Keratinocyte (primary cell): Measurements from ENCODE around the gene CELF2. TPM values are rescaled to one million over a fixed set of nuclear protein-coding genes. Genes with fewer than 3 reads are reported as not detected.

ENCODE experiments used
- DNase-seq: peaks from one replicate; pipeline ENCODE4 v3.0.0-alpha.2; 2011; ENCODE audit warnings: low read depth, missing footprints, low spot score
- FAIRE-seq: peaks from 2 replicates; lab custom pipeline; 2011; peaks lifted over from hg19 to GRCh38; lab: Jason Lieb, UNC
- H2AFZ ChIP-seq: 2 replicates; pipeline ENCODE4 v1.6.0; 2012; ENCODE audit warnings: low read length, control low read depth, inconsistent platforms; ENCODE audit not compliant: control insufficient read depth
- H3K27ac ChIP-seq: 2 replicates; pipeline ENCODE4 v1.5.1; 2011; ENCODE audit warnings: low read length; ENCODE audit not compliant: control insufficient read depth, insufficient read depth
- H3K27me3 ChIP-seq: 3 replicates; pipeline ENCODE4 v1.6.0; 2011; ENCODE audit warnings: low read length; ENCODE audit not compliant: control insufficient read depth, insufficient read depth; ENCODE audit errors: extremely low read depth
- H3K36me3 ChIP-seq, 2 experiments: 2 replicates in 1 of 2; 3 replicates in 1 of 2; pipeline ENCODE4 v1.5.1; 2011; ENCODE audit warnings: low read length in 2 of 2, mild to moderate bottlenecking in 1 of 2; ENCODE audit not compliant: control insufficient read depth in 2 of 2, insufficient read depth in 2 of 2; ENCODE audit errors: extremely low read depth in 1 of 2
- H3K4me1 ChIP-seq: 3 replicates; pipeline ENCODE4 v1.5.1; 2011; ENCODE audit warnings: low read length; ENCODE audit not compliant: control insufficient read depth, insufficient read depth; ENCODE audit errors: extremely low read depth
- H3K4me2 ChIP-seq: 3 replicates; pipeline ENCODE4 v1.6.0; 2011; ENCODE audit warnings: low read depth, low read length; ENCODE audit not compliant: control insufficient read depth, insufficient read depth; ENCODE audit errors: extremely low read depth
- H3K4me3 ChIP-seq, 3 experiments: fragments of 200-600 bp in 1 of 3; sonication (generic) in 1 of 3; 2 replicates in 2 of 3; 3 replicates in 1 of 3; pipeline ENCODE4 v1.5.1; 2011 to 2016; ENCODE audit warnings: low read length in 3 of 3, mild to moderate bottlenecking in 3 of 3, control low read depth in 2 of 3, inconsistent platforms in 1 of 3, low read depth in 1 of 3, mixed read lengths in 1 of 3, mixed run types in 1 of 3, moderate library complexity in 1 of 3; ENCODE audit not compliant: control insufficient read depth in 2 of 3, insufficient read depth in 2 of 3; ENCODE audit errors: extremely low read depth in 1 of 3
- H3K79me2 ChIP-seq: 2 replicates; pipeline ENCODE4 v1.6.0; 2012; ENCODE audit warnings: low read length; ENCODE audit not compliant: control insufficient read depth, insufficient read depth
- H3K9ac ChIP-seq: 3 replicates; pipeline ENCODE4 v1.6.0; 2011; ENCODE audit warnings: low read length; ENCODE audit not compliant: control insufficient read depth, insufficient read depth; ENCODE audit errors: extremely low read depth
- H3K9me1 ChIP-seq: 3 replicates; pipeline ENCODE4 v1.6.0; 2011; ENCODE audit warnings: low read length; ENCODE audit not compliant: control insufficient read depth, insufficient read depth; ENCODE audit errors: extremely low read depth
- H3K9me3 ChIP-seq: 2 replicates; pipeline ENCODE4 v1.5.1; 2012; ENCODE audit warnings: low read depth, low read length; ENCODE audit not compliant: control insufficient read depth
- H4K20me1 ChIP-seq: 3 replicates; pipeline ENCODE4 v1.6.0; 2011; ENCODE audit warnings: low read length; ENCODE audit not compliant: control insufficient read depth, insufficient read depth; ENCODE audit errors: extremely low read depth
- EZH2 ChIP-seq: IDR thresholded peaks from one replicate; pipeline ENCODE4 v1.6.1; 2012; ENCODE audit warnings: inconsistent platforms, mild to moderate bottlenecking, low read length, moderate library complexity
- dilution Hi-C: fragments of 300-500 bp; cut with MboI; formaldehyde crosslinking; loops from one replicate; pipeline ENCODE4 v1.7.0; 2020; ENCODE audit warnings: low sequenced_read_pairs; ENCODE audit not compliant: extremely low pct_ligation_motif_present
- polyA plus RNA-seq, 5 experiments: library from polyadenylated mRNA; depleted of rRNA in 3 of 5; stranded (reverse) in 3 of 5; stranded (forward) in 1 of 5; unstranded in 1 of 5; fragments of >200 nt; gene quantifications; 1 replicate in 1 of 5; 2 replicates in 3 of 5; 3 replicates in 1 of 5; pipeline versions ENCODE4 v1.2.1 to v1.2.3, GENCODE V29; 2011 to 2012; ENCODE audit warnings: missing spikeins in 2 of 5, low read depth in 1 of 5, low replicate concordance in 1 of 5
- TF ChIP-seq, protein P1 (sequence below), 3 experiments: IDR thresholded peaks in 1 of 3; conservative IDR thresholded peaks in 1 of 3; optimal IDR thresholded peaks in 1 of 3; 2 replicates in 2 of 3; 3 replicates in 1 of 3; pipeline versions ENCODE3 to v1.5.1; 2011; ENCODE audit warnings: low read length in 3 of 3, mild to moderate bottlenecking in 3 of 3, moderate library complexity in 2 of 3, control low read depth in 1 of 3, inconsistent platforms in 1 of 3; ENCODE audit not compliant: insufficient read depth in 2 of 3; ENCODE audit errors: extremely low read depth in 1 of 3

Gene CELF2
- polyA plus RNA-seq, 1 donor (not counting 4 experiments of a cell fraction or from before 2014, with no cell fraction given) = 9.8 TPM

DNA sequence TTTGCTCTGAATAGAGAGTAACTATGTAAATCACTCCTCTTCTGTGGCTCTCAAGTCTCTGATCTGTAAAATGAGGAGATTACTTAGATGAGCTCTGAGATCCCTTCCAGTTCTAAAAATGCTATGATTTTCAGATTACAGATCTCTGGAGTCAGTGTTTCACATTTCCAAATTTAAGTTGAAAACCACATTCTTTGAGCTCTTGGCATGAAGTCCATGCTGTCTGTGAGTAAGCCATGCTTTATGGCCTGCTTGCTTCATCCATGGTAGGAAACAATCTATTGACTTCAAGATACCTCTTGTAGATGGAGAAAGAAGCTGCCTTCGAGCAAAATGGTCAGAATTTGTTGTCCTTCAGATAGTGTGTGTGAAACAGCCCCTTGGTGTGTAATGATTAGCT, 64.9 kb downstream of the CELF2 start:
- Histone ChIP-seq H3K9ac (no peak overlapping the region), H3K79me2 (no peaks in the 10 kb centered on the region), H3K27ac (no peak overlapping the region), H3K36me3 (no peaks in the 10 kb centered on the region), H3K4me1 (no peaks in the 10 kb centered on the region), H2AFZ (no peak overlapping the region), H3K9me3 (no peaks in the 10 kb centered on the region), H3K4me2 (no peak overlapping the region), H3K9me1 (no peaks in the 10 kb centered on the region), H3K4me3 (no peak overlapping the region), H3K27me3 (no peaks in the 10 kb centered on the region), H4K20me1 (no peaks in the 10 kb centered on the region)
- DNase-seq (no peak), FAIRE-seq (no peak)
- dilution Hi-C loops = no loop called here
- no peak for TF ChIP-seq EZH2
- TF ChIP-seq, protein P1, sequence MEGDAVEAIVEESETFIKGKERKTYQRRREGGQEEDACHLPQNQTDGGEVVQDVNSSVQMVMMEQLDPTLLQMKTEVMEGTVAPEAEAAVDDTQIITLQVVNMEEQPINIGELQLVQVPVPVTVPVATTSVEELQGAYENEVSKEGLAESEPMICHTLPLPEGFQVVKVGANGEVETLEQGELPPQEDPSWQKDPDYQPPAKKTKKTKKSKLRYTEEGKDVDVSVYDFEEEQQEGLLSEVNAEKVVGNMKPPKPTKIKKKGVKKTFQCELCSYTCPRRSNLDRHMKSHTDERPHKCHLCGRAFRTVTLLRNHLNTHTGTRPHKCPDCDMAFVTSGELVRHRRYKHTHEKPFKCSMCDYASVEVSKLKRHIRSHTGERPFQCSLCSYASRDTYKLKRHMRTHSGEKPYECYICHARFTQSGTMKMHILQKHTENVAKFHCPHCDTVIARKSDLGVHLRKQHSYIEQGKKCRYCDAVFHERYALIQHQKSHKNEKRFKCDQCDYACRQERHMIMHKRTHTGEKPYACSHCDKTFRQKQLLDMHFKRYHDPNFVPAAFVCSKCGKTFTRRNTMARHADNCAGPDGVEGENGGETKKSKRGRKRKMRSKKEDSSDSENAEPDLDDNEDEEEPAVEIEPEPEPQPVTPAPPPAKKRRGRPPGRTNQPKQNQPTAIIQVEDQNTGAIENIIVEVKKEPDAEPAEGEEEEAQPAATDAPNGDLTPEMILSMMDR (optimal IDR thresholded peaks at IDR 0.05 in 1 of 3, IDR thresholded peaks at IDR 0.05 in 1 of 3, conservative IDR thresholded peaks at IDR 0.05 in 1 of 3; ENCODE audit: extremely low read depth in 1 of 3, insufficient read depth in 2 of 3, low read length in 3 of 3) = no peak

DNA sequence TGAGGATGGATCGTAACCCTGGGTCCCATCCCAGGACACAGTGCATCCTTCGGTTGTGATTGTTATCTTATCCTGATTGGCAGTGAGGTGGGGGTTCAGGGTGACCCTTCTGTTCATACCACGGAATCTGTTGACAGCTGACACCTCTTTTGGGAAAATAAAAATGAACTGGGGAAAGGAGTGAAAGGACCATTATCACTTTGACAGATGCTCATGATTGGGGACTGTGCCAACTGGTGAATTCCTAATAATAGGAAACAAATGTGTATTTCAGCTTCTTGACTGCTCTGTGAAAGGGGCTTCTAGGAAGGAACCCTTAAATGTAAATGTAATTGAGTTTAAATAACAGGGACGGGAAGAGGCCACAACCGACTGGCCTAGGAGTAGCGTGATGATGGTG, 65.4 kb downstream of the CELF2 start:
- DNase-seq = no peak
- Histone ChIP-seq H3K9me1 (no peaks in the 10 kb centered on the region), H2AFZ (no peak overlapping the region), H3K4me3 (no peak overlapping the region), H3K79me2 (no peaks in the 10 kb centered on the region), H3K27me3 (no peaks in the 10 kb centered on the region), H3K4me2 (no peak overlapping the region), H3K36me3 (no peaks in the 10 kb centered on the region), H3K9ac (no peak overlapping the region), H3K27ac (no peak overlapping the region), H4K20me1 (no peaks in the 10 kb centered on the region), H3K9me3 (no peaks in the 10 kb centered on the region), H3K4me1 (no peaks in the 10 kb centered on the region)
- dilution Hi-C loops = no loop called here
- no peak for FAIRE-seq
- TF ChIP-seq, protein P1 (optimal IDR thresholded peaks at IDR 0.05 in 1 of 3, IDR thresholded peaks at IDR 0.05 in 1 of 3, conservative IDR thresholded peaks at IDR 0.05 in 1 of 3; ENCODE audit: extremely low read depth in 1 of 3, insufficient read depth in 2 of 3, low read length in 3 of 3) = no peak
- no peak for TF ChIP-seq EZH2
